K562 (cell line): ENCODE results near the gene BRINP2. TPM values are rescaled to one million over a fixed set of nuclear protein-coding genes. Genes with fewer than 3 reads are reported as not detected.

ENCODE experiments used
- BRD9 ChIP-seq: fragments of 450-650 bp; IDR thresholded peaks from 2 replicates; pipeline ENCODE4 v1.6.1; 2018; ENCODE audit warnings: low read depth; ENCODE audit not compliant: partially characterized antibody
- EHMT2 ChIP-seq: fragments of 450-650 bp; IDR thresholded peaks from 2 replicates; pipeline ENCODE4 v1.6.1; 2018; ENCODE audit warnings: antibody characterized with exemption
- POLR2AphosphoS5 ChIP-seq: IDR thresholded peaks from 2 replicates; pipeline ENCODE4 v1.6.1; 2011; ENCODE audit warnings: mild to moderate bottlenecking, low read depth, low read length, moderate library complexity; ENCODE audit not compliant: control insufficient read depth, insufficient read depth
- RBM15 ChIP-seq: fragments of 200-400 bp; formaldehyde crosslinking; IDR thresholded peaks from 2 replicates; pipeline ENCODE4 v1.6.1; 2018; ENCODE audit warnings: mild to moderate bottlenecking, low read length, moderate library complexity; ENCODE audit not compliant: insufficient read depth
- SMAD4 ChIP-seq: fragments of 250-450 bp; sonication (Bioruptor Pico); conservative IDR thresholded peaks from 2 replicates; pipeline ENCODE4 v1.8.0; 2021; ENCODE audit warnings: inconsistent platforms, mild to moderate bottlenecking, moderate library complexity
- TSC22D4 ChIP-seq: fragments of 450-650 bp; IDR thresholded peaks from 2 replicates; pipeline ENCODE4 v1.6.1; 2016; ENCODE audit warnings: missing genetic modification characterization, missing biosample characterization, control low read depth
- polyA plus RNA-seq, 8 experiments: library from polyadenylated mRNA; depleted of rRNA in 4 of 8; stranded (reverse) in 5 of 8; unstranded in 3 of 8; fragments of >200 nt; fragmentation: Nextera tagmentation in 2 of 8; fragmentation: Illumina TruSeq in 1 of 8; extraction: Ambion mirVana in 2 of 8; extraction: Trizol in 1 of 8; gene quantifications; 2 replicates each; pipeline versions ENCODE4 v1.2.1 to v1.2.3, GENCODE V29; 2011 to 2014; ENCODE audit warnings: inconsistent platforms in 1 of 8, missing spikeins in 1 of 8
- total RNA-seq, 7 experiments: library from RNA; depleted of rRNA in 6 of 7; stranded (reverse); fragments of >200 nt in 6 of 7; fragmentation: Illumina TruSeq in 2 of 7; extraction: Trizol in 2 of 7; gene quantifications; 2 replicates each; pipeline versions ENCODE4 v1.2.1 to v1.2.3, GENCODE V29; 2011 to 2021; ENCODE audit warnings: low replicate concordance in 1 of 7
- TF ChIP-seq, protein P1 (sequence below): fragments of 450-650 bp; IDR thresholded peaks from 2 replicates; pipeline ENCODE4 v1.6.1; 2016; ENCODE audit warnings: mild to moderate bottlenecking, moderate library complexity
- TF ChIP-seq, protein P2 (sequence below), 3 experiments: fragments of 200-800 bp in 1 of 3; fragments of 250-450 bp in 1 of 3; fragments of 450-650 bp in 1 of 3; sonication (Bioruptor Pico) in 1 of 3; sonication (Bioruptor generic) in 1 of 3; formaldehyde crosslinking in 1 of 3; IDR thresholded peaks; 2 replicates each; pipeline versions ENCODE4 v1.6.1 to v1.8.0; 2016 to 2022; ENCODE audit warnings: mild to moderate bottlenecking in 2 of 3, missing genetic modification characterization in 2 of 3, missing compliant biosample characterization in 1 of 3, moderate library complexity in 1 of 3

Gene BRINP2
- total and polyA plus RNA-seq, 9 of the 15 experiments (the other 6 are each of a cell fraction or from before 2014, with no cell fraction given): not detected

DNA sequence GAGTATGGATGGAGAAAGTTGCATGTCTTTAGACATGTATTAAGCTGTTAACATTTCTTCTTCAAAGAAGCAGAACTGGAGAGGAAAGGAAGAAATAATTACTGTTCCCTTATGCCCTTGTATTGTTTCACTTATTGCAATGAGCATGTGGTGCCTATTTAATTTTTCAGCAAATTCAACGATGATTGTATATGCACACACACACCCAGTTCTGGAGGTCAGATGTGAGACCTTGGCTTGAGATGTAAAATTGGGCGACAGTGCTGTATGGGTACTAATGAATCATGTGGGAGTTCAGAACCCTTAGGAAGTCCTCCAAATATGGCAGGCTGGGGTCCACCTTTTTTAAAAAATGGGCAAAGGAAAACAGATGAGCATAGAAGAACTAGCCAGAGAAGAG is 27.5 kb downstream of the BRINP2 start (continued):
- TF ChIP-seq, protein P1, sequence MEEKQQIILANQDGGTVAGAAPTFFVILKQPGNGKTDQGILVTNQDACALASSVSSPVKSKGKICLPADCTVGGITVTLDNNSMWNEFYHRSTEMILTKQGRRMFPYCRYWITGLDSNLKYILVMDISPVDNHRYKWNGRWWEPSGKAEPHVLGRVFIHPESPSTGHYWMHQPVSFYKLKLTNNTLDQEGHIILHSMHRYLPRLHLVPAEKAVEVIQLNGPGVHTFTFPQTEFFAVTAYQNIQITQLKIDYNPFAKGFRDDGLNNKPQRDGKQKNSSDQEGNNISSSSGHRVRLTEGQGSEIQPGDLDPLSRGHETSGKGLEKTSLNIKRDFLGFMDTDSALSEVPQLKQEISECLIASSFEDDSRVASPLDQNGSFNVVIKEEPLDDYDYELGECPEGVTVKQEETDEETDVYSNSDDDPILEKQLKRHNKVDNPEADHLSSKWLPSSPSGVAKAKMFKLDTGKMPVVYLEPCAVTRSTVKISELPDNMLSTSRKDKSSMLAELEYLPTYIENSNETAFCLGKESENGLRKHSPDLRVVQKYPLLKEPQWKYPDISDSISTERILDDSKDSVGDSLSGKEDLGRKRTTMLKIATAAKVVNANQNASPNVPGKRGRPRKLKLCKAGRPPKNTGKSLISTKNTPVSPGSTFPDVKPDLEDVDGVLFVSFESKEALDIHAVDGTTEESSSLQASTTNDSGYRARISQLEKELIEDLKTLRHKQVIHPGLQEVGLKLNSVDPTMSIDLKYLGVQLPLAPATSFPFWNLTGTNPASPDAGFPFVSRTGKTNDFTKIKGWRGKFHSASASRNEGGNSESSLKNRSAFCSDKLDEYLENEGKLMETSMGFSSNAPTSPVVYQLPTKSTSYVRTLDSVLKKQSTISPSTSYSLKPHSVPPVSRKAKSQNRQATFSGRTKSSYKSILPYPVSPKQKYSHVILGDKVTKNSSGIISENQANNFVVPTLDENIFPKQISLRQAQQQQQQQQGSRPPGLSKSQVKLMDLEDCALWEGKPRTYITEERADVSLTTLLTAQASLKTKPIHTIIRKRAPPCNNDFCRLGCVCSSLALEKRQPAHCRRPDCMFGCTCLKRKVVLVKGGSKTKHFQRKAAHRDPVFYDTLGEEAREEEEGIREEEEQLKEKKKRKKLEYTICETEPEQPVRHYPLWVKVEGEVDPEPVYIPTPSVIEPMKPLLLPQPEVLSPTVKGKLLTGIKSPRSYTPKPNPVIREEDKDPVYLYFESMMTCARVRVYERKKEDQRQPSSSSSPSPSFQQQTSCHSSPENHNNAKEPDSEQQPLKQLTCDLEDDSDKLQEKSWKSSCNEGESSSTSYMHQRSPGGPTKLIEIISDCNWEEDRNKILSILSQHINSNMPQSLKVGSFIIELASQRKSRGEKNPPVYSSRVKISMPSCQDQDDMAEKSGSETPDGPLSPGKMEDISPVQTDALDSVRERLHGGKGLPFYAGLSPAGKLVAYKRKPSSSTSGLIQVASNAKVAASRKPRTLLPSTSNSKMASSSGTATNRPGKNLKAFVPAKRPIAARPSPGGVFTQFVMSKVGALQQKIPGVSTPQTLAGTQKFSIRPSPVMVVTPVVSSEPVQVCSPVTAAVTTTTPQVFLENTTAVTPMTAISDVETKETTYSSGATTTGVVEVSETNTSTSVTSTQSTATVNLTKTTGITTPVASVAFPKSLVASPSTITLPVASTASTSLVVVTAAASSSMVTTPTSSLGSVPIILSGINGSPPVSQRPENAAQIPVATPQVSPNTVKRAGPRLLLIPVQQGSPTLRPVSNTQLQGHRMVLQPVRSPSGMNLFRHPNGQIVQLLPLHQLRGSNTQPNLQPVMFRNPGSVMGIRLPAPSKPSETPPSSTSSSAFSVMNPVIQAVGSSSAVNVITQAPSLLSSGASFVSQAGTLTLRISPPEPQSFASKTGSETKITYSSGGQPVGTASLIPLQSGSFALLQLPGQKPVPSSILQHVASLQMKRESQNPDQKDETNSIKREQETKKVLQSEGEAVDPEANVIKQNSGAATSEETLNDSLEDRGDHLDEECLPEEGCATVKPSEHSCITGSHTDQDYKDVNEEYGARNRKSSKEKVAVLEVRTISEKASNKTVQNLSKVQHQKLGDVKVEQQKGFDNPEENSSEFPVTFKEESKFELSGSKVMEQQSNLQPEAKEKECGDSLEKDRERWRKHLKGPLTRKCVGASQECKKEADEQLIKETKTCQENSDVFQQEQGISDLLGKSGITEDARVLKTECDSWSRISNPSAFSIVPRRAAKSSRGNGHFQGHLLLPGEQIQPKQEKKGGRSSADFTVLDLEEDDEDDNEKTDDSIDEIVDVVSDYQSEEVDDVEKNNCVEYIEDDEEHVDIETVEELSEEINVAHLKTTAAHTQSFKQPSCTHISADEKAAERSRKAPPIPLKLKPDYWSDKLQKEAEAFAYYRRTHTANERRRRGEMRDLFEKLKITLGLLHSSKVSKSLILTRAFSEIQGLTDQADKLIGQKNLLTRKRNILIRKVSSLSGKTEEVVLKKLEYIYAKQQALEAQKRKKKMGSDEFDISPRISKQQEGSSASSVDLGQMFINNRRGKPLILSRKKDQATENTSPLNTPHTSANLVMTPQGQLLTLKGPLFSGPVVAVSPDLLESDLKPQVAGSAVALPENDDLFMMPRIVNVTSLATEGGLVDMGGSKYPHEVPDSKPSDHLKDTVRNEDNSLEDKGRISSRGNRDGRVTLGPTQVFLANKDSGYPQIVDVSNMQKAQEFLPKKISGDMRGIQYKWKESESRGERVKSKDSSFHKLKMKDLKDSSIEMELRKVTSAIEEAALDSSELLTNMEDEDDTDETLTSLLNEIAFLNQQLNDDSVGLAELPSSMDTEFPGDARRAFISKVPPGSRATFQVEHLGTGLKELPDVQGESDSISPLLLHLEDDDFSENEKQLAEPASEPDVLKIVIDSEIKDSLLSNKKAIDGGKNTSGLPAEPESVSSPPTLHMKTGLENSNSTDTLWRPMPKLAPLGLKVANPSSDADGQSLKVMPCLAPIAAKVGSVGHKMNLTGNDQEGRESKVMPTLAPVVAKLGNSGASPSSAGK: no peak
- TF ChIP-seq TSC22D4 (tag) (no peak), RBM15 (no peak), POLR2AphosphoS5 (no peak), SMAD4 (no peak), EHMT2 (no peak), BRD9 (no peak)
- TF ChIP-seq, protein P2, sequence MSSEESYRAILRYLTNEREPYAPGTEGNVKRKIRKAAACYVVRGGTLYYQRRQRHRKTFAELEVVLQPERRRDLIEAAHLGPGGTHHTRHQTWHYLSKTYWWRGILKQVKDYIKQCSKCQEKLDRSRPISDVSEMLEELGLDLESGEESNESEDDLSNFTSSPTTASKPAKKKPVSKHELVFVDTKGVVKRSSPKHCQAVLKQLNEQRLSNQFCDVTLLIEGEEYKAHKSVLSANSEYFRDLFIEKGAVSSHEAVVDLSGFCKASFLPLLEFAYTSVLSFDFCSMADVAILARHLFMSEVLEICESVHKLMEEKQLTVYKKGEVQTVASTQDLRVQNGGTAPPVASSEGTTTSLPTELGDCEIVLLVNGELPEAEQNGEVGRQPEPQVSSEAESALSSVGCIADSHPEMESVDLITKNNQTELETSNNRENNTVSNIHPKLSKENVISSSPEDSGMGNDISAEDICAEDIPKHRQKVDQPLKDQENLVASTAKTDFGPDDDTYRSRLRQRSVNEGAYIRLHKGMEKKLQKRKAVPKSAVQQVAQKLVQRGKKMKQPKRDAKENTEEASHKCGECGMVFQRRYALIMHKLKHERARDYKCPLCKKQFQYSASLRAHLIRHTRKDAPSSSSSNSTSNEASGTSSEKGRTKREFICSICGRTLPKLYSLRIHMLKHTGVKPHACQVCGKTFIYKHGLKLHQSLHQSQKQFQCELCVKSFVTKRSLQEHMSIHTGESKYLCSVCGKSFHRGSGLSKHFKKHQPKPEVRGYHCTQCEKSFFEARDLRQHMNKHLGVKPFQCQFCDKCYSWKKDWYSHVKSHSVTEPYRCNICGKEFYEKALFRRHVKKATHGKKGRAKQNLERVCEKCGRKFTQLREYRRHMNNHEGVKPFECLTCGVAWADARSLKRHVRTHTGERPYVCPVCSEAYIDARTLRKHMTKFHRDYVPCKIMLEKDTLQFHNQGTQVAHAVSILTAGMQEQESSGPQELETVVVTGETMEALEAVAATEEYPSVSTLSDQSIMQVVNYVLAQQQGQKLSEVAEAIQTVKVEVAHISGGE (CRISPR knock-in tag; IDR thresholded peaks at IDR 0.05): no peak
